ENCODE data around the gene MTHFD2.

MTHFD2 gene

DNA sequence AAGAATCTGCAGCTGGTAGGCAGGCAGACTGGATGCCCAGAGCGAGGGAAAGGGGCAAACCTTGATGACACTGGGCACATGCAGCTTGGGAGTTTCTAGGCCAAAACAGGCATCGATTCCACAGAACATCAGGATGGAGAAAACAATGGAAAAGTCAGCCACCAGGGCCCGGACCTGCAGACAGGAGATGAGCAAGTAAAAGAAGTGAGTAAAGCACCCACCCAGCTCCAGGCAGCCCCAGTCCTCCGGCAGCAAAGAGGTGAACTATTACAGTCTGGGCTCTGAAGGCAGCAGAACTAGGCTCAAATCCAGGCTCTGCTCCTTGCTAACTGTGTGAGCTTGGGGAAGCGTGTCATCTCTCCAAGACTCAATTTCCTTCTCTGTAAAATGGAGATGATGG is 36.6 kb downstream of the MTHFD2 start:
- H3K36me3 ChIP-seq (ENCODE audit: insufficient read depth, low read length) = no peaks in the 10 kb centered on the region
- H3K4me3 ChIP-seq (ENCODE audit: low read length, poor library complexity, severe bottlenecking) = no peak overlapping the region
- H3K4me1 ChIP-seq (ENCODE audit: insufficient read depth, low read length, poor library complexity, severe bottlenecking) = no peaks in the 10 kb centered on the region
- H2AFZ ChIP-seq (ENCODE audit: low read length) = no peak overlapping the region
- no peaks in the 10 kb centered on the region for H3F3A ChIP-seq (ENCODE audit: low read depth)
- no peaks in the 10 kb centered on the region for H3K9me3 ChIP-seq (ENCODE audit: insufficient read depth, low read depth, low read length)
- H3K27me3 ChIP-seq (ENCODE audit: insufficient read depth, low read length, poor library complexity, severe bottlenecking) = no peaks in the 10 kb centered on the region
- no peak overlapping the region for H3K4me2 ChIP-seq (ENCODE audit: low read depth, low read length, poor library complexity, severe bottlenecking)
- H3K79me2 ChIP-seq (ENCODE audit: insufficient read depth, low read length) = no peaks in the 10 kb centered on the region
- H3K9ac ChIP-seq (ENCODE audit: low read depth, low read length, poor library complexity, severe bottlenecking) = no peak overlapping the region
- H4K20me1 ChIP-seq (ENCODE audit: insufficient read depth, low read length, poor library complexity, severe bottlenecking) = no peaks in the 10 kb centered on the region
- TF ChIP-seq EZH2phosphoT487 (IDR thresholded peaks at IDR 0.05; ENCODE audit: borderline replicate concordance) (no peak), CTCF (conservative IDR thresholded peaks at IDR 0.05; ENCODE audit: low read length) (no peak)
- no peaks in the 10 kb centered on the region for H3K9me2 ChIP-seq (replicated peaks; ENCODE audit: low read depth, low read length)

- no peaks in the 10 kb centered on the region for H4K20me1 ChIP-seq (ENCODE audit: insufficient read depth, low read length, poor library complexity, severe bottlenecking)
- H3K9ac ChIP-seq (ENCODE audit: low read depth, low read length, poor library complexity, severe bottlenecking) = no peak overlapping the region
- TF ChIP-seq CTCF (conservative IDR thresholded peaks at IDR 0.05; ENCODE audit: low read length) = no peak
- TF ChIP-seq EZH2phosphoT487 (IDR thresholded peaks at IDR 0.05; ENCODE audit: borderline replicate concordance) = no peak
- no peaks in the 10 kb centered on the region for H3K4me1 ChIP-seq (ENCODE audit: insufficient read depth, low read length, poor library complexity, severe bottlenecking)
- H3K27me3 ChIP-seq (ENCODE audit: insufficient read depth, low read length, poor library complexity, severe bottlenecking) = no peaks in the 10 kb centered on the region
- H3F3A ChIP-seq (ENCODE audit: low read depth) = no peaks in the 10 kb centered on the region
- no peaks in the 10 kb centered on the region for H3K79me2 ChIP-seq (ENCODE audit: insufficient read depth, low read length)
- no peaks in the 10 kb centered on the region for H3K9me2 ChIP-seq (replicated peaks; ENCODE audit: low read depth, low read length)
- H2AFZ ChIP-seq (ENCODE audit: low read length) = no peak overlapping the region
- H3K4me2 ChIP-seq (ENCODE audit: low read depth, low read length, poor library complexity, severe bottlenecking) = no peak overlapping the region
- no peaks in the 10 kb centered on the region for H3K9me3 ChIP-seq (ENCODE audit: insufficient read depth, low read depth, low read length)
- H3K4me3 ChIP-seq (ENCODE audit: low read length, poor library complexity, severe bottlenecking) = no peak overlapping the region
- H3K36me3 ChIP-seq (ENCODE audit: insufficient read depth, low read length) = no peaks in the 10 kb centered on the region
These were observed 40.5 kb downstream of the MTHFD2 start for GRCh38 chr2:74238879-74239278.

GRCh38 chr2:74239346-74239745 is 40.9 kb downstream of the MTHFD2 start:
- H3K9me3 ChIP-seq (ENCODE audit: insufficient read depth, low read depth, low read length) = no peaks in the 10 kb centered on the region
- no peak overlapping the region for H3K4me3 ChIP-seq (ENCODE audit: low read length, poor library complexity, severe bottlenecking)
- no peaks in the 10 kb centered on the region for H3K9me2 ChIP-seq (replicated peaks; ENCODE audit: low read depth, low read length)
- no peaks in the 10 kb centered on the region for H3K4me1 ChIP-seq (ENCODE audit: insufficient read depth, low read length, poor library complexity, severe bottlenecking)
- no peaks in the 10 kb centered on the region for H3K79me2 ChIP-seq (ENCODE audit: insufficient read depth, low read length)
- no peaks in the 10 kb centered on the region for H3F3A ChIP-seq (ENCODE audit: low read depth)
- H3K9ac ChIP-seq (ENCODE audit: low read depth, low read length, poor library complexity, severe bottlenecking) = no peak overlapping the region
- no peaks in the 10 kb centered on the region for H3K36me3 ChIP-seq (ENCODE audit: insufficient read depth, low read length)
- no peak for TF ChIP-seq CTCF (conservative IDR thresholded peaks at IDR 0.05; ENCODE audit: low read length)
- no peak for TF ChIP-seq EZH2phosphoT487 (IDR thresholded peaks at IDR 0.05; ENCODE audit: borderline replicate concordance)
- no peak overlapping the region for H2AFZ ChIP-seq (ENCODE audit: low read length)
- H4K20me1 ChIP-seq (ENCODE audit: insufficient read depth, low read length, poor library complexity, severe bottlenecking) = no peaks in the 10 kb centered on the region
- H3K4me2 ChIP-seq (ENCODE audit: low read depth, low read length, poor library complexity, severe bottlenecking) = no peak overlapping the region
- H3K27me3 ChIP-seq (ENCODE audit: insufficient read depth, low read length, poor library complexity, severe bottlenecking) = no peaks in the 10 kb centered on the region

Data from Loucy (cell line).